ENCODE measurements around the gene MLNR. TPM values are rescaled to one million over a fixed set of nuclear protein-coding genes. Genes with fewer than 3 reads are reported as not detected.

Gene MLNR
- total RNA-seq, 1 experiment from 2014 or later: not detected

- TF ChIP-seq E2F1 (CRISPR knock-in tag; IDR thresholded peaks at IDR 0.05) (no peak), FOXP1 (CRISPR knock-in tag; IDR thresholded peaks at IDR 0.05; ENCODE audit: borderline replicate concordance) (no peak), TEAD4 (CRISPR knock-in tag; IDR thresholded peaks at IDR 0.05) (no peak), NFE2L1 (CRISPR knock-in tag; IDR thresholded peaks at IDR 0.05) (no peak), AFF4 (CRISPR knock-in tag; IDR thresholded peaks at IDR 0.05; ENCODE audit: borderline replicate concordance) (no peak)
These were observed 3.8 kb upstream of the MLNR start (continued) for GRCh38 chr13:49216334-49216733.

GRCh38 chr13:49217962-49218492, 2.1 kb upstream of the MLNR start:
- Mint-ChIP-seq H3K27ac (no peak overlapping the region), H3K4me1 (peaks cover 43% of the 10 kb centered on the region), H3K4me3 (peak overlapping the region; percentile 65), H3K27me3 (ENCODE audit: low read depth) (peaks cover 75% of the 10 kb centered on the region), H3K9me3 (no peaks in the 10 kb centered on the region), H3K36me3 (0 out of 2 replicates have a peak, but pooled peaks cover 3% of the 10 kb centered on the region)
- ChIA-PET POLR2A (no interaction called here), CTCF (interaction anchor here (1.1 to 1.7 kb wide), 2 partner anchors 63 to 119 kb away, joined by 3 read pairs; no protein-coding TSS in a partner anchor)
- DNase-seq (ENCODE audit: low spot score): no peak
- no peak for TF ChIP-seq USF1 (CRISPR knock-in tag; IDR thresholded peaks at IDR 0.05)
- no peak for TF ChIP-seq ELF4 (CRISPR knock-in tag; IDR thresholded peaks at IDR 0.05; ENCODE audit: low read depth)
- TF ChIP-seq MLX (CRISPR knock-in tag; IDR thresholded peaks at IDR 0.05): no peak
- TF ChIP-seq ZBTB21 (CRISPR knock-in tag; IDR thresholded peaks at IDR 0.05; ENCODE audit: borderline replicate concordance): no peak
- TF ChIP-seq AR (CRISPR knock-in tag; IDR thresholded peaks at IDR 0.05): no peak
- no peak for TF ChIP-seq HMGA2 (CRISPR knock-in tag; IDR thresholded peaks at IDR 0.05)
- TF ChIP-seq CREB1 (CRISPR knock-in tag; IDR thresholded peaks at IDR 0.05): no peak
- TF ChIP-seq EMX1 (CRISPR knock-in tag; IDR thresholded peaks at IDR 0.05): no peak
- no peak for TF ChIP-seq JUN (CRISPR knock-in tag; IDR thresholded peaks at IDR 0.05)
- TF ChIP-seq TEAD4 (CRISPR knock-in tag; IDR thresholded peaks at IDR 0.05): no peak
- TF ChIP-seq NFE2L1 (CRISPR knock-in tag; IDR thresholded peaks at IDR 0.05): no peak
- no peak for TF ChIP-seq FOXP1 (CRISPR knock-in tag; IDR thresholded peaks at IDR 0.05; ENCODE audit: borderline replicate concordance)
- no peak for TF ChIP-seq ZNF396 (CRISPR knock-in tag; IDR thresholded peaks at IDR 0.05; ENCODE audit: borderline replicate concordance)
- no peak for TF ChIP-seq ZNF219 (CRISPR knock-in tag; IDR thresholded peaks at IDR 0.05; ENCODE audit: borderline replicate concordance)
- ATAC-seq: no peak
